ENCODE measurements around the gene UNC45A.

DNA sequence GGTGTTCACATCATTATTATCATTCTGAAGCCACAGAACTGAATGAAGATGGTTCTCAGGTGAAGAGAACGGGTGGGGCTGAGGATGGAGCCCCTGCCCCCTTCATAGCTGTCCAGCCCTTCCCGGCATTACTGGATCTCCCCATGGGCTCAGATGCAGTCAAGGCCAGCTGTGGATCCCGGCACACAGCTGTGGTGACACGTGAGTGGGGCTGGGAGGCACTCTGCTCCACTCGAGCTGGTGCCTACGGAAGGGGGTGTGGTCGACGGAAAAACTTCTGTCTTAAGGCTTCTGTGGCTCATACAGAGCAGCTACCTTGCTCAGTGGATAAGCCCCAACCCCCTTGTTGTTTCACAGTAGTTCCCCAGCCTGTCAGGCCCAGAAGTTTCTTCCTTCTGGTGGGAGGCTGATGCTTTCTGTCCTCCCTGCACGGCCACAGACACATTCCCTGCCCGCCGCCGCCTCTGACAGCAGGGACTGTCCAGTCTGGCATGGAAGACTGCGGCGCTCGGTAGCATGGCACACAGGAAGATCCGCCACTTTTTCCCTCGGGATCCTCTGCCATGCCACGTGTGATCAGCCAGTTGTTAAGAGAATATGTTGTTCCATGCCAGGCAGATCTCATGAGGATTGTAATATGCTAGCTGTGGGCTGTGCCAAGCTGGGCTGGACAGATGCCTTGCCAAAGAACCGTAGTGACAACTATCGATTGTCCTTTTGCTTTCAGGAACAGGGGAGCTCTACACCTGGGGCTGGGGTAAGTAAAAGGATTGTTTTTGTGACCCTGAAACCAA is 25.4 kb downstream of the UNC45A start:
- no peak for TF ChIP-seq FOXA1 (IDR thresholded peaks at IDR 0.05)
- TF ChIP-seq FOXA1 (CRISPR knock-in tag; IDR thresholded peaks at IDR 0.05) = no peak
- TF ChIP-seq ZNF564 (CRISPR knock-in tag; IDR thresholded peaks at IDR 0.05) = no peak
- TF ChIP-seq ETV6 (CRISPR knock-in tag; conservative IDR thresholded peaks at IDR 0.05) = no peak
- TF ChIP-seq ZNF44 (CRISPR knock-in tag; IDR thresholded peaks at IDR 0.05) = no peak
- TF ChIP-seq, protein P1, sequence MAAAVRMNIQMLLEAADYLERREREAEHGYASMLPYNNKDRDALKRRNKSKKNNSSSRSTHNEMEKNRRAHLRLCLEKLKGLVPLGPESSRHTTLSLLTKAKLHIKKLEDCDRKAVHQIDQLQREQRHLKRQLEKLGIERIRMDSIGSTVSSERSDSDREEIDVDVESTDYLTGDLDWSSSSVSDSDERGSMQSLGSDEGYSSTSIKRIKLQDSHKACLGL (CRISPR knock-in tag; IDR thresholded peaks at IDR 0.05) = no peak
- no peak for TF ChIP-seq POLR2AphosphoS5 (IDR thresholded peaks at IDR 0.05; ENCODE audit: low read depth, low read length)

Measured in HepG2 (cell line).